CD4-positive, alpha-beta T cell (primary cell): ENCODE data around the gene TNRC6B. TPM values are rescaled to one million over a fixed set of nuclear protein-coding genes. Genes with fewer than 3 reads are reported as not detected.

Source experiments
- ATAC-seq: fragments of 200-7000 bp; cut with Tn5 transposase; one replicate; pipeline ENCODE4 v1.10.0; 2022; ENCODE audit warnings: mild to moderate bottlenecking; ENCODE audit not compliant: poor library complexity
- CTCF ChIA-PET: fragments of 350-600 bp; sonication (Branson Sonifier 250); formaldehyde crosslinking; loops from one replicate; lab custom pipeline; 2021; ENCODE audit warnings: antibody characterized with exemption, inconsistent platforms; lab: Charles Lee
- POLR2A ChIA-PET: fragments of 350-600 bp; sonication (Branson Sonifier 250); formaldehyde crosslinking; loops from one replicate; lab custom pipeline; 2021; ENCODE audit warnings: antibody characterized with exemption, inconsistent platforms; lab: Charles Lee
- DNase-seq, 14 experiments: peaks; one replicate each; pipeline ENCODE4 v3.0.0-alpha.2; 2013 to 2020; ENCODE audit warnings: mixed read lengths in 2 of 14
- H3K27ac ChIP-seq, 2 donors: one replicate each; pipeline versions ENCODE4 v1.5.1 to v1.7.0; 2013; ENCODE audit warnings: low read length in 2 of 2, low read depth in 1 of 2, mild to moderate bottlenecking in 1 of 2
- H3K27me3 ChIP-seq, 2 experiments: 1 replicate in 1 of 2; 2 replicates in 1 of 2; pipeline versions ENCODE4 v1.6.1 to v1.7.0; 2013; ENCODE audit warnings: low read length in 2 of 2, control low read depth in 1 of 2, mild to moderate bottlenecking in 1 of 2, moderate library complexity in 1 of 2; ENCODE audit not compliant: insufficient read depth in 2 of 2, control insufficient read depth in 1 of 2
- H3K36me3 ChIP-seq: one replicate; pipeline ENCODE4 v1.6.1; 2013; ENCODE audit warnings: low read length, control low read depth; ENCODE audit not compliant: insufficient read depth
- H3K4me1 ChIP-seq: one replicate; pipeline ENCODE4 v1.6.1; 2013; ENCODE audit warnings: low read length, control low read depth; ENCODE audit not compliant: insufficient read depth
- H3K4me3 ChIP-seq: one replicate; pipeline ENCODE4 v1.5.1; 2013; ENCODE audit warnings: mild to moderate bottlenecking, low read length, moderate library complexity
- H3K9me3 ChIP-seq, 2 experiments: 1 replicate in 1 of 2; 2 replicates in 1 of 2; pipeline versions ENCODE4 v1.6.1 to v1.7.0; 2013; ENCODE audit warnings: low read length in 2 of 2, mild to moderate bottlenecking in 2 of 2, control low read depth in 1 of 2, moderate library complexity in 1 of 2; ENCODE audit not compliant: control insufficient read depth in 1 of 2, insufficient read depth in 1 of 2
- H3K27ac Mint-ChIP-seq: one replicate; pipeline ENCODE4 v1.8.0; 2020; ENCODE audit warnings: mixed read lengths
- H3K27me3 Mint-ChIP-seq: one replicate; pipeline ENCODE4 v1.8.0; 2021; ENCODE audit warnings: mixed read lengths
- H3K36me3 Mint-ChIP-seq: one replicate; pipeline ENCODE4 v1.8.0; 2021; ENCODE audit warnings: low read depth, mixed read lengths
- H3K4me1 Mint-ChIP-seq: one replicate; pipeline ENCODE4 v1.8.0; 2021; ENCODE audit warnings: low read depth, mixed read lengths
- H3K4me3 Mint-ChIP-seq: one replicate; pipeline ENCODE4 v1.8.0; 2020; ENCODE audit warnings: mild to moderate bottlenecking, mixed read lengths
- H3K9me3 Mint-ChIP-seq: one replicate; pipeline ENCODE4 v1.8.0; 2020; ENCODE audit warnings: mixed read lengths
- CTCF ChIP-seq: fragments of 200-600 bp; IDR thresholded peaks from one replicate; pipeline ENCODE4 v1.8.0; 2022; ENCODE audit warnings: antibody characterized with exemption, mild to moderate bottlenecking
- intact Hi-C, 2 experiments: fragments of 100-400 bp; cut with DNase I in 1 of 2; cut with micrococcal nuclease in 1 of 2; formaldehyde crosslinking; loops; one replicate each; pipeline versions ENCODE4 v1.15.1 to v1.9.0; 2023 to 2025; cut with DNase I, micrococcal nuclease
- total RNA-seq, 174 experiments: library from RNA in 2 of 174; stranded (reverse) in 2 of 174; gene quantifications; one replicate each; pipeline ENCODE4 v1.2.3 and lab custom pipeline; 2021 to 2026

The TNRC6B gene
- total RNA-seq, 2 experiments from 2014 or later: 110 to 111 TPM

- ChIA-PET POLR2A (interaction anchor here (0.6 to 1.2 kb wide), 2 partner anchors 50 to 277 kb away, joined by 3 to 5 read pairs; no protein-coding TSS in a partner anchor), CTCF (interaction anchor here (1.1 kb wide), 1 partner anchor 23 kb away, joined by 3 read pairs; no protein-coding TSS in a partner anchor)
- peaks cover 58% of the 10 kb centered on the region for H3K36me3 ChIP-seq
- TF ChIP-seq CTCF: no peak
- no peak overlapping the region for H3K27ac ChIP-seq
- Mint-ChIP-seq H3K36me3 (peaks cover 90% of the 10 kb centered on the region), H3K4me3 (no peak overlapping the region), H3K9me3 (no peaks in the 10 kb centered on the region), H3K27me3 (no peaks in the 10 kb centered on the region), H3K4me1 (peaks cover 78% of the 10 kb centered on the region), H3K27ac (peak overlapping the region; percentile 82)
- DNase-seq: no peak
- H3K9me3 ChIP-seq: no peaks in the 10 kb centered on the region
- no peaks in the 10 kb centered on the region for H3K27me3 ChIP-seq
- no peak overlapping the region for H3K4me3 ChIP-seq
- ATAC-seq: no peak
- intact Hi-C loops: no loop called here
- H3K4me1 ChIP-seq: peaks cover 39% of the 10 kb centered on the region
Measured at GRCh38 chr22:40320687-40321086, 143.0 kb downstream of the TNRC6B start.

DNA sequence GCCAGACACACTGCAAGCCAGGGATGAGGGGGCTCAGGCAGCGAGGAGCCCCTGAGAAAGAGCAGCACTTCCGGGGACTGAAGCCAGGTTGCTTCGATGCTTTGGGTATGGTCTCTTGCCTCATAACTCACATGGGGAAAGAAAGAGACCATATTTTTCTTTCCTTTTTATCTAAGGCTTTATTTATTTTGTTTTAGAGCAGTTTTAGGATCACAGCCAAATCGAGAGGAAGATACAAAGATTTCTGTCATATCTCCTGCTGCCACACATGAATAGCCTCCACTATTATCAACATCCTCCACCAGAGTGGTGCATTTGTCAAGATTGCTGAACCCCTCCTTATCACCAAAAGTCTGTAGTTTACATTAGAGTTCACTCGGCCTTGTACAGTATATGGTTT, 144.3 kb downstream of the TNRC6B start:
- Mint-ChIP-seq H3K9me3 (no peaks in the 10 kb centered on the region), H3K4me1 (peaks cover 85% of the 10 kb centered on the region), H3K27me3 (no peaks in the 10 kb centered on the region), H3K36me3 (peaks cover 80% of the 10 kb centered on the region), H3K4me3 (no peak overlapping the region), H3K27ac (peak overlapping the region; percentile 97)
- ATAC-seq: no peak
- TF ChIP-seq CTCF: no peak
- Histone ChIP-seq H3K27me3 (no peaks in the 10 kb centered on the region), H3K4me1 (peaks cover 43% of the 10 kb centered on the region), H3K9me3 (no peaks in the 10 kb centered on the region), H3K4me3 (no peak overlapping the region), H3K27ac (no peak overlapping the region), H3K36me3 (peaks cover 46% of the 10 kb centered on the region)
- POLR2A ChIA-PET: interaction anchor here (0.6 to 3.0 kb wide), 2 partner anchors 12 to 278 kb away, joined by 3 to 48 read pairs; no protein-coding TSS in a partner anchor
- DNase-seq: no peak
- CTCF ChIA-PET: interaction anchor here (1.0 to 1.3 kb wide), 2 partner anchors 26 to 97 kb away, joined by 3 to 4 read pairs; no protein-coding TSS in a partner anchor
- intact Hi-C loops: no loop called here

- H3K4me1 Mint-ChIP-seq: peaks cover 87% of the 10 kb centered on the region
- Histone ChIP-seq H3K27me3 (no peaks in the 10 kb centered on the region), H3K27ac (peak overlapping the region; percentile 47 to 71), H3K4me1 (peaks cover 49% of the 10 kb centered on the region), H3K36me3 (peaks cover 40% of the 10 kb centered on the region), H3K9me3 (no peaks in the 10 kb centered on the region), H3K4me3 (no peak overlapping the region)
- CTCF ChIA-PET: interaction anchor here (1.0 to 2.0 kb wide), 3 partner anchors 25 to 98 kb away, joined by 3 to 4 read pairs (median 3); no protein-coding TSS in a partner anchor
- peaks cover 77% of the 10 kb centered on the region for H3K36me3 Mint-ChIP-seq
- peak overlapping the region; percentile 36 for H3K4me3 Mint-ChIP-seq
- intact Hi-C loops: no loop called here
- ATAC-seq (no peak), DNase-seq (no peak)
- no peaks in the 10 kb centered on the region for H3K9me3 Mint-ChIP-seq
- H3K27me3 Mint-ChIP-seq: no peaks in the 10 kb centered on the region
- no peak for TF ChIP-seq CTCF
- H3K27ac Mint-ChIP-seq: peak overlapping the region; percentile 97
- POLR2A ChIA-PET: interaction anchor here (1.4 to 5.9 kb wide), 7 partner anchors 12 to 803 kb away, joined by 3 to 75 read pairs (median 11); partner anchors contain the start of gene ADSL
Measured at GRCh38 chr22:40322818-40323447, 145.2 kb downstream of the TNRC6B start.
